Body of pancreas (tissue), 4 donors: ENCODE measurements around the gene HTR2B. TPM values are rescaled to one million over a fixed set of nuclear protein-coding genes. Genes with fewer than 3 reads are reported as not detected.

Experiments
- ATAC-seq: fragments of 150-250 bp; one replicate; pipeline ENCODE4 v1.9.1; 2016
- DNase-seq, 4 donors: peaks; one replicate each; pipeline ENCODE4 v3.0.0-alpha.2; 2019
- H3K27ac ChIP-seq, 4 donors: fragments of 200-600 bp; sonication (generic); 1 replicate in 3 of 4; 2 replicates in 1 of 4; pipeline versions ENCODE4 v1.5.1 to v1.6.1; 2016 to 2019; ENCODE audit warnings: mild to moderate bottlenecking in 1 of 4, mixed read lengths in 1 of 4, moderate library complexity in 1 of 4
- H3K27me3 ChIP-seq, 2 donors: fragments of 200-600 bp; sonication (generic); one replicate each; pipeline ENCODE4 v1.6.0; 2016; ENCODE audit warnings: mild to moderate bottlenecking in 1 of 2
- H3K36me3 ChIP-seq, 2 donors: fragments of 200-600 bp; sonication (generic); replicated peaks in 1 of 2; 2 replicates each; pipeline ENCODE4 v1.5.1; 2016; ENCODE audit warnings: low read depth in 2 of 2; ENCODE audit not compliant: insufficient read depth in 1 of 2
- H3K4me1 ChIP-seq: fragments of 200-600 bp; sonication (generic); one replicate; pipeline ENCODE4 v1.6.0; 2016
- H3K4me3 ChIP-seq, 2 donors: fragments of 200-600 bp; sonication (generic); 1 replicate in 1 of 2; 2 replicates in 1 of 2; pipeline ENCODE4 v1.5.1; 2016 to 2019
- H3K9me3 ChIP-seq, 3 donors: fragments of 200-600 bp; sonication (generic); 1 replicate in 2 of 3; 2 replicates in 1 of 3; pipeline ENCODE4 v1.5.1; 2016
- POLR2A ChIP-seq, 3 donors: fragments of 450-650 bp; IDR thresholded peaks; one replicate each; pipeline ENCODE4 v1.6.1; 2016; ENCODE audit warnings: antibody characterized with exemption in 3 of 3, mild to moderate bottlenecking in 2 of 3
- WGBS, 2 donors: methylation state at CpG; one replicate each; pipeline ENCODE4 v1.1.5; 2017; 5-methylcytosine and 5-hydroxymethylcytosine counted together
- intact Hi-C: fragments of 100-400 bp; cut with DNase I; formaldehyde crosslinking; loops from one replicate; pipeline ENCODE4 v1.15.1; 2023
- small RNA-seq: library from RNA; depleted of rRNA; stranded (forward); fragments of <200 nt; gene quantifications from one replicate; pipeline ENCODE3, GENCODE V24; 2016
- total RNA-seq, 2 donors: library from RNA; depleted of rRNA; stranded (reverse); fragments of >200 nt; gene quantifications; one replicate each; pipeline ENCODE4 v1.1.0, GENCODE V29; 2016
- TF ChIP-seq, protein P1 (sequence below), 7 experiments: fragments of 450-650 bp in 4 of 7; fragments of 200-600 bp in 3 of 7; sonication (generic) in 3 of 7; IDR thresholded peaks; one replicate each; pipeline ENCODE4 v1.5.1; 2016 to 2019; ENCODE audit warnings: antibody characterized with exemption in 7 of 7

Gene HTR2B
- total RNA-seq, 2 donors from 2014 or later = not detected

DNA sequence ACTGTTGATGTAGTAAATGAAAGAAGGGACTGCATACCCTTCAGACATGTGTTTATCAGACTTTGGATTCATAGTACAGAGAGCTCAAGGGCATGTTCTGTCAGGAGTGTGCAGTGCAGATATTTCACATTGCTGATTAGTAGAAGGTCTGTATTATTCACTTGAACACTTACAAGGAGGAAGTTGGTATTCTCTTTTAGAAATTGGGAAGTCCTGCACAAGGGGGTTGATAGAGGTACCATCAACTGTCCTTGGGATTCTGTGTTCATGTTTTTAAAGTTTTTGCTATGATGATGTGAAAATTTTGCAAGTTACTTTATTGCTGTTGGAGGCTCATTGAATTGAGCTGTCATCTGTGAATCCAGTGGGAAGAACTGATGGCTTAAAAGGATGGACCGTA, 61.5 kb downstream of the HTR2B start:
- TF ChIP-seq, protein P1, sequence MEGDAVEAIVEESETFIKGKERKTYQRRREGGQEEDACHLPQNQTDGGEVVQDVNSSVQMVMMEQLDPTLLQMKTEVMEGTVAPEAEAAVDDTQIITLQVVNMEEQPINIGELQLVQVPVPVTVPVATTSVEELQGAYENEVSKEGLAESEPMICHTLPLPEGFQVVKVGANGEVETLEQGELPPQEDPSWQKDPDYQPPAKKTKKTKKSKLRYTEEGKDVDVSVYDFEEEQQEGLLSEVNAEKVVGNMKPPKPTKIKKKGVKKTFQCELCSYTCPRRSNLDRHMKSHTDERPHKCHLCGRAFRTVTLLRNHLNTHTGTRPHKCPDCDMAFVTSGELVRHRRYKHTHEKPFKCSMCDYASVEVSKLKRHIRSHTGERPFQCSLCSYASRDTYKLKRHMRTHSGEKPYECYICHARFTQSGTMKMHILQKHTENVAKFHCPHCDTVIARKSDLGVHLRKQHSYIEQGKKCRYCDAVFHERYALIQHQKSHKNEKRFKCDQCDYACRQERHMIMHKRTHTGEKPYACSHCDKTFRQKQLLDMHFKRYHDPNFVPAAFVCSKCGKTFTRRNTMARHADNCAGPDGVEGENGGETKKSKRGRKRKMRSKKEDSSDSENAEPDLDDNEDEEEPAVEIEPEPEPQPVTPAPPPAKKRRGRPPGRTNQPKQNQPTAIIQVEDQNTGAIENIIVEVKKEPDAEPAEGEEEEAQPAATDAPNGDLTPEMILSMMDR (IDR thresholded peaks at IDR 0.05) = no peak
- no peak for TF ChIP-seq POLR2A (IDR thresholded peaks at IDR 0.05)
- H3K27ac ChIP-seq = no peak overlapping the region
- no peaks in the 10 kb centered on the region for H3K9me3 ChIP-seq
- H3K36me3 ChIP-seq = peaks cover 7 to 9% of the 10 kb centered on the region in 2 donors
- DNase-seq (no peak), ATAC-seq (no peak)
- no peaks in the 10 kb centered on the region for H3K27me3 ChIP-seq
- peaks cover 10% of the 10 kb centered on the region for H3K4me1 ChIP-seq
- WGBS, 2 donors = 91 to 100% methylated on average over 1 of the region's 1 CpG
- intact Hi-C loops = no loop called here
- no peak overlapping the region for H3K4me3 ChIP-seq

DNA sequence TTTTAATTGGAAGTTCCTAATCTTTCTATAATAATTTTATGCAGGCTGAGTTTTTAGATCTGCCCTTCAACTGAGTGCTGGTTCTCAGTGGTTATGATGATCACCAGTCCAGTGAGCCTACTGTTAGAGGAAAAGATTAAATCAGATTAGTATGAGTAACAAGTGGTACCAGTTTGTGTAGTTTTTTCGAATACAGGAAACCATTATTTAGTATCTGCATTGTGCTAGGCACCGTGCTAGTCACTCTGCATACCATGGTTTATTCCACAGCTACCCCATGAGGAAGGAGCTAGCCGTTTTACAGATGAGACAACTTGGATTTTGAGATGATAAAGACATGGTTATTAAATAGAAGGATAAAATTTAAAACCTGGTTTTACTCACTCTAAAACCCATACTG, 62.1 kb downstream of the HTR2B start:
- DNase-seq = no peak
- 78 to 81% methylated on average over 3 of the region's 3 CpGs for WGBS, 2 donors

DNA sequence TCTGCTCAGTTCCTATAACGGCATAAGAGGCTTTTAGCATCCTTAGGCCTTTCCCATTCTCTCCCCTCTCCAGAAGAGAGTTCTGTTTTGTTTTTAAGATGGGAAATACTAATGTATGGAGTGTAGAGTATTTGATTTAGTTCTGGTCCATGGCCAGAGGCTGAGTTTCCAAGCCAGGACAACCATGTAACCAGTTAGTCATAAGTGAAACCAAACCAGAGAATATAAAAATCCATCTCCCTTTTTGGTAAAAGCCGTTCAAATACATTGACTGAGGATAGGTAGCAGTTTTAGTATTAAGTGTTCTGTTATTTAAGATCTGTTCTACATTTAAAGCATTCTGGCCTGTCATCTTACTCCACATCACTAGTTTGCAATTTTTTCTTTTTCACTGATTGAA, 65.1 kb downstream of the HTR2B start:
- no peak overlapping the region for H3K4me3 ChIP-seq
- 63 to 82% methylated on average over 2 of the region's 2 CpGs for WGBS, 2 donors

More for the DNA sequence above, 62.1 kb downstream of the HTR2B start:
- Histone ChIP-seq H3K27me3 (no peaks in the 10 kb centered on the region), H3K9me3 (no peaks in the 10 kb centered on the region), H3K4me1 (peaks cover 16% of the 10 kb centered on the region), H3K4me3 (no peak overlapping the region), H3K36me3 (peaks cover 7 to 9% of the 10 kb centered on the region in 2 donors), H3K27ac (no peak overlapping the region)
- no peak for ATAC-seq
- intact Hi-C loops = no loop called here
- TF ChIP-seq, protein P1 (IDR thresholded peaks at IDR 0.05) = no peak
- TF ChIP-seq POLR2A (IDR thresholded peaks at IDR 0.05) = no peak

DNA sequence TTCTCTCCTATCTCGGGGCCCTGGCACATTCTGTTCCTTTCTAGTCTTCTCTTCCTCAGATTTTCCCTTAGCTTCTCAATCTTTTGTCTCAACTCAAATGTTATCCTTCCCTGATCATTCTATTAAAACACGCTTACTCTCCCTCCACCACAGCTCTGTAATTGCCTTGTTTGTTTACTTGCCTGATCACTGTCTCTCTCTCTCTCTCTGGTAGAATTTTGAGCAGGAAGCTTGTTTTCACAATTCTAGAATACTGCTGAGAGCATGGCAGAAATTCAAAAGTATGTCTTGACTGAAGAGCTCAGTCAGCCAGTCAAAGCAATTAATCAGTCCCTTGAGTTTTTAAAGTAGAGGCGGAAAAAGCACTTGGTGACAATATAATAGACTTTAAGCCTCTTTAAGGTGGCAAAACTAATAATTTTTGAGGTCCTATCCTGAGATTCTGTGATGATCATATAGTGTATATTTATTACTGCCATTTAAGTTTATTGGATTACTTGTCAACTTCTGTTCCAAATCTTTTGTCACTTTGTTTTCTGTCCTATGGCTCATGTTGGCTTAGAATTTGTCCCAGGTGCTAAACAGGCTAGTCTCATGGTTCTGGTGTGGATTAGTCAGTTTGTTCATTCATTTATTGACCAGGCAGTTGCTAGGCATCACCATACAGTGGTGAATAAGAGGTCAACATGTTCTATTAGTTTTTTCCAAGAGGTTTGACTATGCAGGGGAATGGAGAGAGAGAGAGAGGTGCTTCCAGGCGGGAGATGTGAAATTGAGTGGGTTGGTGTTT, 65.9 kb downstream of the HTR2B start:
- H3K27ac ChIP-seq = no peak overlapping the region
- H3K36me3 ChIP-seq = peaks cover 0 to 9% of the 10 kb centered on the region in 2 donors
- no peaks in the 10 kb centered on the region for H3K9me3 ChIP-seq
- H3K27me3 ChIP-seq = no peaks in the 10 kb centered on the region
- TF ChIP-seq POLR2A (IDR thresholded peaks at IDR 0.05) = no peak
- TF ChIP-seq, protein P1 (IDR thresholded peaks at IDR 0.05) = no peak
- intact Hi-C loops = no loop called here
- H3K4me1 ChIP-seq = peaks cover 21% of the 10 kb centered on the region
- H3K4me3 ChIP-seq = no peak overlapping the region
- 69 to 77% methylated on average over 4 of the region's 4 CpGs for WGBS, 2 donors
- ATAC-seq = no peak
- no peak for DNase-seq

More for the DNA sequence above, 65.1 kb downstream of the HTR2B start:
- DNase-seq (no peak), ATAC-seq (no peak)
- intact Hi-C loops = no loop called here
- H3K36me3 ChIP-seq = peaks cover 7 to 9% of the 10 kb centered on the region in 2 donors
- H3K27me3 ChIP-seq = no peaks in the 10 kb centered on the region
- H3K27ac ChIP-seq = no peak overlapping the region
- peaks cover 21% of the 10 kb centered on the region for H3K4me1 ChIP-seq
- TF ChIP-seq, protein P1 (IDR thresholded peaks at IDR 0.05) = no peak
- TF ChIP-seq POLR2A (IDR thresholded peaks at IDR 0.05) = no peak
- no peaks in the 10 kb centered on the region for H3K9me3 ChIP-seq

Small RNA genes lying within 50 kb of the gene (small RNA-seq; reads per million reads assigned to genes)
- not detected for gene RNU1-93P

Other genes with a start within 250 kb of the HTR2B start
- gene GPR55, start 199.8 kb downstream of the HTR2B start, total RNA-seq = not detected
- not detected for gene SPATA3, start 128.9 kb downstream of the HTR2B start, total RNA-seq
- gene C2orf72, start 87.5 kb downstream of the HTR2B start, total RNA-seq = 10 to 100 TPM; 14.5 to 52.1 TPM
- gene PSMD1, start 68.2 kb downstream of the HTR2B start, total RNA-seq = 10 to 100 TPM; 20.5 to 27.4 TPM
- 10 to 100 TPM in 1 of 2 donors, 1 to 10 TPM in 1; 6.9 to 10.1 TPM for gene ARMC9, start 73.6 kb upstream of the HTR2B start, total RNA-seq